ENCODE results near the gene CEP97.

DNA sequence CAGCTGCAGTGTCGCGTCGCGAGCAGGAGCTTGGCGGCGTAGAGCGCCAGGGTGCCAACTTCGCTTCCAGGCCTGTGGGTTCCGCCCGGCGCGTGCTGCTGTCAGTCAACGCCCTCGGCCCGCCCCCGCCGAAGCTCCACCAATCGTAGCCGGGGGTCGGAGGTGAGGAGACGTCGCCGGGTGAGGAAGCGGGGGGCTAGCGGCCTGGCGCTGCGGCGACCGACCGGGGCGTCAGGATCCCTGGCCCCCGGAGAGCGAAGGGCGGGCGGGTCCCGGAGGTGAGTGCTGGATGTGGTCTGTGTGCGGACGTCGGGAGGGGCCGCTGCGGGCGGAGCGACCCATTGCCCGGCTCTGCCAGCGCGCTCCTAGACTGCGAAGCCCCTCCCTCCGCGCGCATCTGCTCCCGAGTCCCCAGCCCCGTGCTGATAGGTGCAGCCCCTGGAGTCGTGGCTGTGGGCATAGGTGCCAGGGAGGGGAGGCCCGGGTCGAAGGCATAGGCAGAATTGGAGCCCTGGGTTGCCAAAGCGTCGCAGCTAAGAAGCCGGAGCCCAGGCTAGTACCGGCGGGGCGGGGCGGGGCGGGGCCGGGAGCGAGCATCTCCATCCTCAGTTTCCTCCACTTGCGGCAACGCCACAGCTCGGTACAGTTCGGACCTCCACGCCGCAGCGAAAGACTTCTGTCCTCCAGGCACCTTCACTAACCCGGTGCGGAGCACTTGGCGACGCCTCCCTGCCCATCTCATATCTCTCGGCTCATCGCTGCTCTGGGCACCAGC is 54.8 kb downstream of the CEP97 start, which contains the start of gene NXPE3:
- no peak for TF ChIP-seq CTCF (IDR thresholded peaks at IDR 0.05)
- no peak for TF ChIP-seq EZH2 (IDR thresholded peaks at IDR 0.05; ENCODE audit: borderline replicate concordance, insufficient read depth, low read depth, low read length, poor library complexity, severe bottlenecking)

Data from B cell (primary cell).